Germinal center (tissue), 1 donor: ENCODE measurements around the gene INPP4B.

Experiments used
- DNase-seq: peaks from one replicate; pipeline ENCODE4 v3.0.0; 2012; ENCODE audit warnings: mixed read lengths, low spot score

INPP4B gene

DNA sequence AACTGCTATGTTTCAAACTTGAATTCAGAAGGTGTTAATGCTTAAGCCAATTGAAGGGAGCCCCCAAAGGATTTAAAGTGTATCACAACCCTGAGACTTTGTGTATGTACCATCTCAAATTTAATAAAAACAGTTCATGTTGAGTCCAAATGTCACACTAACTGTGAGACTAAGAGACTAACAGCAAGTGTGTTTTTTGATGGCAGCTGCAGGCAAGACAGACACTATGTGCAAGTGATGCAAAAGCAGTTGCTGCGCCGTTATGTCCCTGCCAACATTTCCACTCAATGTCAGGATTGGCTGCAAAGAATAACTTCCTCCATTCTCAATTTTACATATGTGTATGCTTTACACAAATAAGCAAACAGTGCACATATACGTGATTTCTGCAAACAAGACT lies 615.1 kb downstream of the INPP4B start:
- DNase-seq: no peak

DNA sequence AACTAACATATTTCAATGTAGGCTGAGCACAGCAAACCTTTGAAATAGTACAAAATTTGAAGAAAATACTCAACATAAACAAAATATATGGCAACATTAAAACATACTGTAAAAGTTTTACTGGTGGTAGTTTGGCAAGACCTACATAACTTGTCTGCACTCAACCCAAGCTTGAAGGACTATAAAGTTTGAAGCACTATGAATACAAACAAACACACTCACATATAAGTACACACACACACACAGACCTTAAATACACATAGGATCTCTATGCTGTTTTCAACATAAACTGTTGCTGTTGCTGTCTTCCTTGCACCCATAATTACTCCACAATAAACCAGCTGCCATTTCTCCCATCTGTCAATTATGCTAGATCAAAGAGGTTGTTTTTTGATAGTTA lies 620.1 kb downstream of the INPP4B start:
- no peak for DNase-seq

DNA sequence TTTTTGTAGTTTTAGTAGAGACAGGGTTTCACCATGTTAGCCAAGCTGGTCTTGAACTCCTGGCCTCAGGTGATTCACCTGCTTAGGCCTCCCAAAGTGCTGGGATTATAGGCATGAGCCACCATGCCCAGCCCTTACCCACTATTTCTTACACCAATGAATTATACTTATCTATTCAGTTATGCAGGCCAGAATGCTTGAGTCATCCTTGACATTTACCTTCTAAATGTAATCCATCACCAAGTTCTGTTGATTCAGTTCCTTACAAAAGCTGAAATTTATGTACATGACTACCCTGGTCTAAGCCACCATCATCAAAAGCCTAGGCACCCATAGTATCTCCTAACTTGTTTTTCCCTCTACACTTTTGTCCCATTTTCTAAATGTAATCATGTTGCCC lies 624.0 kb downstream of the INPP4B start:
- no peak for DNase-seq

DNA sequence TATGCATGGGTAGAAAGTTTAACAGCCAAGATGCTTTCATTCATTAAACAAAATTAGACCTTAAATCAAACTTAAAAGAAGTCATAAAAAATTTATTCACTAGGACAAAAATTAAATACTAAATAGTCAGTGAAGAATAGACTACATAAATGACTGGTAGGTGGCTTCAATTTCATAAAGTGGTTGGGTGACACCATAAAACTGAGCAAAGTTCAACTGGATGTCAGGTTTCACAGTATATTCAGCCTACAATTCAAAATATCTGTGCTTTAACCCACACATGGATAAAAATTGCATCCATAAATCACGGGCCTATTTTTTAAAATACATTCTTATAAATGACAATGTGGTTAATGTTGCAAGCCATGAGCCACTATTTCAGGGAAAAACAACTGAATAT lies 627.4 kb downstream of the INPP4B start:
- no peak for DNase-seq

DNA sequence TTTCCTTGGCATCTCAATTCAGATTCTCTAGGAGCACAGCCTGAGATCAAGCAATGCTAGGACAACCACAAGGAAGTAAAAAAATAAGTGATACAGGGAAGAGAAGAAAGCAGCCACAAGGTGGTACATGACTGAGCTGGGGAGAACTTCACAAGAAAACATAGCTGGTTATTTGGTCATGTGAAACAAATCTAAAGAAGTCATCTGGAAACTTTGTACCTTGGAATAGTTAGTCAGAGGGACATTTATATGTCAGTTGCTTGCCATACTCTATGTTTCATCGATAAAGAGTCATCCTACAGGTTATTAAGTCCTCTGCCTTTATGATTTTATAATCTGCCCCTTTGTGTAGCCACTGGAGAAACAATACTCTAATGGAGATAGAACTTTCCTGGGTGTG lies 634.7 kb downstream of the INPP4B start:
- DNase-seq: no peak

DNA sequence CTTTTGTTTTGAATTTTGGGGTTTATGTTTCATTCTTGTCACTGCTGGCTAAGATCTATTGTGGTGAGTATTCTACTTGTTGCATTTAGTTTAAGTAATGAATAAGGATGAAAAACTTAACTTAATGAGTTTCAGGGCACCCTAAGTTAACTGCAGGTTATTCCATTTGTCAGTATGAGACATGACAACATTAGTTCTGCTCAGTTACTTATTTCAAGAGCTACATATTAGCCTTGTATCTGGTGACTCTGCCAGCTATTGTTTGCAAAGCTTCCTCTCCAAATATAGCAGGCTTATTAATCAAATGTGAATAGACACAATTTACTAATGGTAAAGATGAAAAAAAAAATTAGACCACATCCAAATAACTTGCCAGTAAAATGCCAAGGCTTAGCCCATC lies 642.6 kb downstream of the INPP4B start:
- DNase-seq: no peak

DNA sequence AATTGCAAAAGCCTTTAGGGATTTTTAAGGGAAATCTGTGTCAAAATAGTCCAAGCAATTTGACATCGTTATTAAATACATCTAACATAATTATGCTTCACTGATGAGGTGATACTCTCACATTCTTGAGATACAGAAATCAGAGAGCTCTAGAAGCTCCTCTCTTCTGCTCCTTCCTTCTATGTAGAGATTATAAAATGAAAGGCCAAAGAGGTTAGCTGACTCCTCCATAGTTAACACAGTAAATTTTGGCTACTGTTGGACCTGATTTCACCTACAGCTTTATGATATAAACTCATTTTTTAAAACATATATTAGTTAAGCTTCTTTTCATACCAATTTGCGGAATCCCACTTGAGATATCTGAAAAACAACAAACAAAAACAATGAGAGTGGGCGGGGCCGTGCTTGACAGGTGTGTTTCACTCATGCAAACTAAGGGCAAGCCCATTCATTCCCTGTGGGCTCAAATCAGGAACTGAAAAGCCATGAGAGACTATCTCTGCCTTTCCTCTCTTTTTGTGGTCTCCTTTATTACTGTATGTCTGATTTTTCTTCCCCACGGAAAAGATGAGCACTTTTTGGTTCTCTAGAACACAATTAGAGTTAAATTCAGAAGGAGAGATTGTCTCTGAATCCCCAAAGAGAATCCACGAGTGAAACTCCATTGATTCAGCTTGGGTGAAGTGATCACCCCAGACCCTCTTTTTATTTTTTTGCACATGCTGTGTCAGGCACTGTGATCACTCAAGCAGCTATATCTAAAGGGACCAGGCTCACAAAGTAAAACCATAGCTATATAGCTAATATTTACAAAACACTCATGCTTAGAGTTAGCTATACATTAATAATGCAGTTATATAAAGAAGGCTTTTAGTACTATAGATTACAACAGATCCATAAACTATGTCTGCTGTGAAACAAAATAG lies 643.4 kb downstream of the INPP4B start:
- DNase-seq: no peak

DNA sequence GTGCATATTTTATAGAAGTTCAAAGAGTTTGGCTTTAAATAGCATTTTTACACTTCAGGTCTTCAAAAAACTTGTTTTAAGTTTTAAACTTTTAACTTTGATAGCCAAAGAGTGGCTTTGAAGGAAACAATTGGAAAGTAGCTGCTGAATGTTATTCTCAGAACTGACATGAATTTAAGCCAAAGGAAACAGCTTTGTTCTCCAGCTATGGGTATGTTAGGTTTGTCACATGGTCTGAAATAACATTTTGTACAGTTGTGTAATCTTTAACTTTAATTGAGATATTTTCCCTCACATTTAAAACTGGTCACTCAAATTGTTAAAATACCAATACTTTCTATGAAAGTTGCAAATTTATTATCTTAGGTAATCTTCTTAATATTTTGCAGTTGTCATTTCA lies 645.1 kb downstream of the INPP4B start:
- no peak for DNase-seq

DNA sequence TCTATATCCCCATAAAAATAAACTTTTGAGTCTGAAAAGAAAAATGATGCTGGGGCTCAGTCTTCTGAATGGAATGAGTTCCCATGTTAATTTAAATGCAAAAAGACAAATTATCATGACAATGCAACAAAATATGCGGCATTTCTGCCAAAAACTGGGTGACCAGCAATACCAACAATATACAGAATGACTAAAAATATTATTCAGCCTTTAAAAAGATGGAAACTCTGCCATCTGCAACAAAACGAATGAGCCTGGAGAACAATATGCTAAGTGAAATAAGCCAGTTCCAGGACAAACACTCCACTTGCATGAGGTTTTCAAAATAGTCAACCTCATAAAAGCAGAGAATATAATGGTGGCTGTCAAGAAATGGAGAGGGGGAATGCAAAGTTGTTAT lies 651.2 kb downstream of the INPP4B start:
- no peak for DNase-seq

DNA sequence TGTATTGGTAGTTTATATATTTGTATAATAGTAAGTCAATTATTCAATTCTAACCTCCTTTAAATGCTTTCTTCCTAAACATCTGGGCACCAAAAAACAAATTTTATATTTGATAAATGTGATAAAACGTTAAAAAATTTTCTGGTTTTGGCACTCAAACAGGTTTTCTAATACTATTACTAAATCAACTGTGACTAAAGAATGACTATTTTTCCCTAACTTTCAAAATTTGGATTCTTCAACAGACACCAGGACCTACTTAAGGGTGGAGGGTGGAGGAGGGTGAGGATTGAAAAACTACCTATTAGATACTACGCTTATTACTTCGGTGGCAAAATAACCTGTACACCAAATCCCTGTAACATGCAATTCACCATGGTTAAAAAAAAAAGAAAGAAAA lies 654.2 kb downstream of the INPP4B start:
- no peak for DNase-seq

DNA sequence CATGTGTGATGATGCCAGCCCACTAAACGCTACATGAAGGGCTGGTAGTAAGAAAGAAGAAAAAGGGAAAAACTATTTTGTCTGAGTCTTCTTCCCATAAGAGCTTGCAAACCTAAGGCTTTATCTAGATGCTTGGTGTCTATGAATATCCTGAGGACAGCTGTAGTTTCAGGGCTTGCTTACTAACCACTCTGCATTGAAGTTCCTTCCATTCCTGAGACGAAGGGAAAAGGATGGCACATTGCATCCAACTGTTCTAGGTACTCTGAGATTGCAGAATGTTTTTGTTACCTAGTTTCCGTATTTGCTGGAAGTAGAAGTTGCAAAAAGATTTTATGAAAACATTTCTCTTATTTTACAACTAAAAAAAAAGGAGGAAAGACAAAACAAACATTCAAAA lies 665.1 kb downstream of the INPP4B start:
- no peak for DNase-seq

DNA sequence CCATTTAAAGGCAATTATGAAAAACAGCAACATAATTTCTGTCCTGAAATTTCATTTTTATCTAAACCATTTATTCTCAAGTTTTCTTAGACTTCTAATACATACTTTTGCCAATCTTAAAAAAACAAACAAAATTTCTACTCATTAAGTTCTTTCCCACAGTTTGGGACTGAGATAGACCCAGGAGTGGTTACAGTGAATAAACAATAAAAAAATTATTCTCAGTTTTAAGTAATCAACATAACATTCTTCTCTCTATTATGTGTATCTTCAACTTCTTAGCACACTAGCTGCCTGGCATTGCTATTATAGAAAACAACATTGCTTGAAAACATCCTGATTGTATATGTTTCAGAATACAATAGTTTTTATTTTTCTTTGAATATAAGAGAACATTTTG lies 676.9 kb downstream of the INPP4B start:
- DNase-seq: no peak

DNA sequence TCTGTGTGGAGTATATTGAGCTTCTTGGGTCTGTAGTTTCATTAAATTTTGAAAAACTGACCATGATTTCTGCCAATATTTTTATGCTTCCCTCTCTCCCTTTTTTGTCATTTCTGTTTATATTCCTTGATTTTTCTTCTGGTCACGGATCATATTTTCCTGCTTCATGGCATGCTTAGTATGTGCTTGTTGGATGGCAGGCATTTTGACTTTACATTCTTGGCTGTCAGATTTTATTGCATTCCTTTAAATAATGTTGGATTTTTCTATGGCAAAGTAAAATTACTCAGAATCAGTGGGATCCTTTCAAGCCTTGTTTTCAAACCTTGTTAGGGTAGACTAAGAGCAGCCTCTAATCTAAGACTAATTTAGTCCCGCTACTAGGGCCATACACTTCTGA lies 677.9 kb downstream of the INPP4B start:
- no peak for DNase-seq

DNA sequence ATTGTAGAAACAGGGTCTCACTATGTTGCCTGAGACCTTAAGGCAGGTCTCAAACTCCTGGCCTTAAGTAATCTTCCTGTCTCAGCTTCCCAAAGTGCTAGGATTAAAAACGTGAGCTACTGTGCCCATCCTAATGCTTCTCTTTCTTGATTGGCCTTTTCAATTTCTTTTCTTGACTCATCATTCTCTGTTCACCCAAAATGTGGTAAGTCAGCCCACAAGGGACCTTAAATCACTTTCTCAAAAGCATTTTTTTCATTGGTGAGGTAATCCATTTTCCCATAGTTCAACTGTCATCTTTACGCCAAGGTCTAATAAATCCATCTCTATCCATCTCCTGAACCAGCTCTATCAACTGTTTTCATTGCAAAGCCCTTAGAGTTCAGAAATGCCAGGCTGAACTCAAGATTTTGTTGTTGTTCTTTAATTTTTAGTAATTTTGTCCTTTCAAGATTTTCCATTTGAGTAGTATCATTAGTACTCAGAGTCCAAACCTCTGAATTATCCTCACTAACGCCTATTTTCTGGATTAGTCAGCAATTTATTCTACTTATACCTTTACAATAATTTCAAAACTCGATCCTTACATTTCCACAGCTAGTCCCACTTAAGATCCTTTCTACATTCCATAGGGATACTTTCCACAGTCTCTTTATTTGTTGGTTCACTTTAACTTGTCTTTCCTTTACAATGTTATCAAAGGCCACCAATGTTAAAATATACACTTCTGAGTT lies 681.2 kb downstream of the INPP4B start:
- DNase-seq: no peak

DNA sequence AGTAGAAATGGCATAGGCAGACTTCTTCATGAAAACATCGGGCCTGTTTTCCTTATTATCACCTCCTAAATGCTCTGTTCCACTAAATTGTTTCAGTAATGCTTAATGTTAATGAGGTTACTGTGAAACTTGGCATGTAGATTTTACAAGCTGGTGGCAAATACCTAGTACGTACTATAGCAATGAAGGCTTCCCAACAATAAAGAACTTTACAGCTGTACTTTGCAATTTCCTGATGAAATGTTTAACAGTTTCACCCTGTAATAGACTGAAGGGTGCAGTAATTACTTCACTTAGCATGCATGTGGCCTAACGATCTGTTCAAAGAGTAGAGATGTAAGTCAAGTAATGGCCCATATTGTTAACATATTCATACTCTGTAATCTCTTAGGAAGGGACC lies 685.0 kb downstream of the INPP4B start:
- DNase-seq: no peak

DNA sequence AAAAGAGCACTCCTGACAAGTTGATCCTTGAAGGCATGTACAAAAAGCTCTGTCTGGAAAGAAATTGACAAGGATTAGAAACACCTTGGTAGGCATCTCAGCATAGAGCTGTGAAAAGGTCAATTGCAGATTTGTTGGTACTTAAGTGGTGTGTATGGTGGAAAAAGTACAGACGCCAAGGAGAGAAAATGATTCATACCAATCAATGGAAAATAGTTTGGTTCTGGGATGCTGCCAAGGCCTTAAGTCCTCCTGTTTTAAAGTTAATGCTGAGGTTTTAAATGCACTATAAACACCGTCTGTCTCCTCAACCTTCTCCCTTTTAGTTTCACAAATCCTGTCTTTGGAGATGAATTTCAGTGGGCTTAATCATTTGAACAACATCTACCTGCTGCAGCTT lies 685.6 kb downstream of the INPP4B start:
- no peak for DNase-seq

DNA sequence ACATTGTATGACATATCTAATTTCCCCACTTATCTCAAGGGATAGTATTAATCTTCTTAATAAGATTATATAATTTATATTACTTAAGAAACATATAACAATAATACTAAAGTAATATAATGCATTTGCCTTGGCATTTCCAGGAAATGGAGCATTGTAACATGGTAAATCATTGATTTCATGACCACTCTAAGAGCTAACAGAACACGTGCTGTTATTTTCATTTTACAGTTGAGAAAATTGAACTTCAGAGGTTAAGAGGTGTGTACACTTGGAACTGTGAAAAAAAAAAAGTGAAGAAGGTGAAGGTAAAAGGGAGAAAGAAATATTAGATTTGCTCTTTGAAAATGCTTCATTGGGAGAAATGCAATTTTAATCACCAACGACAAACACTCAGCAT lies 687.1 kb downstream of the INPP4B start:
- DNase-seq: no peak

DNA sequence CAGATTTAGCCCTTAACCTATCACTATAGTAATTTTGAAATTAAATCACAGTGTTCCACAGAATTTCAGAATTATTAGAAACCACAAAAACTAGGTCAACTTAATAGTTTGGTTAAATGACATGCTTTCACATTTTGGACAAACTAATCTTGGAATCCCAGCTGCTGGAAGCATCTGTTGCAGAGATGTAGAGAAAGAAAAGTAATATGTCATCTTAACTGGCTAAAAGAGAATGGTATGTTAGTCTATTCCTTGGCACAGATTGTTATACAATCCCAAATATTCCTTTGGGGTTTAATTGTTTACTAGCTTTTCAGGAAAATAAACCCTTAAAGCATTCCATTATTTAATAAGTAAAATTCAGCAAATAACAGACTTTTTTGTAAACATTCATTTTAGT lies 689.8 kb downstream of the INPP4B start:
- no peak for DNase-seq

DNA sequence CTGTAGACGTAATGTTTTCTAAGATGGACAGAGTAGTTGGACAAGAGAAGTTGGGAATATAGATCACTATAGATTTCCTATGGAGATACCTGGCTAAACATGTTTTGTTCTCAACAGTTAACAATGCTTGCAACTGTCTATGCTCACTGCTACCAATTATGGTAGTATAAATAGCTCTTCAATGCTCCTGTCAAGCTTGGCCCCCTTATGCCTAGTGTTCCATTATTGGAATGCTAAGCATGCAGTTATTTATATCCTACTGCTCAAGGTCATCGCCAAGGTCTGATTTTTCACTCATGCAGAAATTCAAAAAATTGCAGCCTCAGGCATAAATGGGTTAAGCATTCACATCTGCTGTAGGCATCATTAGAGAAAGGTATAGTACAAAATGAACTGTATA lies 690.8 kb downstream of the INPP4B start:
- no peak for DNase-seq

DNA sequence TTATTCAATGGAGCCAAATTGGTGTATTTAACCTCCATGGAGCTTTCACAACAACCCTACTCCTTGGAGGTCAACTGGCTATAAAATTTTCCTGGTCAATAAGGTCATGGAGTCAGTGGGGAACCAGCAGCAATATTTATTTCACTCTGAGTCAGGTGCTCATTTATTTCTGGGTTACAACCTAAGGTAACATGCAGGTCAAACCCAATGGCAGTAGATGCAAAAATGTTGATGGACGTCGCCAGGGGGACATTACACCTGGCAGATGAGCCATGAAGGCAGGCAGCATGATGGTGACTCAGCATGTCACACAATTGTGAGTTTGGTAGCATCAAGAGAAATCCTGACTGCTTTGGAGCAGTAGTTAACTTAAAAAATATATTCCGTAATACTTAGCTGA lies 695.6 kb downstream of the INPP4B start:
- DNase-seq: no peak

DNA sequence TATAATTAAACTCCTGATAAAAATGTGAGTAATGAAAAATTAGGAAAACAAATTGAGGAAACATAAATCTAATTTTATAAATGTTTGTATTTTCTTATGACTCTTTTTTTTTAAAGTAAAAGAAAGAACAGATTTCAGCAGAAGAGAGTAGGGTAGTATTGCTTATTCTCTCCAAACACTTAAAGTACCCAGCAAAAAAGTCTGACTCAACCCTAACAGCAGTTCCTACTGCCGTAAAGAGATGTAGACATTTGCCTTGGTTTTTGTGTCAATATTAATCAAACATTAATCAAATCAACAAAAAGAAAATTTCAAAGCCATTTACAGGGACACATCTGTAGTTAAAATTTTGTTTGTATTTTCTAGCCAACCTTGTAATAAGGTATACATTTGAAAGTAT lies 701.3 kb downstream of the INPP4B start:
- no peak for DNase-seq

DNA sequence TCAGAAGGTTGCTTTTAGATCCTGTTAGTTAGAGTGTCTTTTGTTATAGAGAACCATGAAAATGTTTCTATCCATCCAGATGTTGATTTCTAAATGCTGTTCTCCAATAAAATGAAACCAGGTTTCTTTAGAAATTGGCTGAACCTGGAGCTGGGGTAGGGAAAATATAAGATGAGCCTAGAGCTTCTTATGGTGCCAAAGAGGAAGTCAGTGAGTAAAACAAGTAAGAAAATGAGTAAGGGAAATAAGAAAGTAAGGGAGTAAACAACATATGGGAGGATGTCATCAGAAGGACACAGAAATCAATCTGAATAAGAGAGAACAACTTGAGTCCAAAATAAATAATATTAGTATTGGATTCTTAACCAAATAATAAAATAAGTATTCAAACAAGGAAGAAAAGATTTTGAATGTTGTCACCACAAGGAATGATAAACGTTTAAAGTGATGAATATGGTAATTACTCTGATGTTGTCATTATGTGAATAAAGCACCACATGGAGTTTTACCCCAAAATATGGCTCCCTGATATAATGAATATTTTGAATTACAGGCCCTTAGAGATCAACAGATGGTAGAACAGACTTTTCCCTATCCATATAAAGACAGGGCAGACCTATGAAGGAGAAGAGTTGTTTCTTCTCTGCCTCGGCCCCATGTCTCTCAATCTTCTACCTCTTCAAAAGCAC lies 703.6 kb downstream of the INPP4B start:
- DNase-seq: no peak

DNA sequence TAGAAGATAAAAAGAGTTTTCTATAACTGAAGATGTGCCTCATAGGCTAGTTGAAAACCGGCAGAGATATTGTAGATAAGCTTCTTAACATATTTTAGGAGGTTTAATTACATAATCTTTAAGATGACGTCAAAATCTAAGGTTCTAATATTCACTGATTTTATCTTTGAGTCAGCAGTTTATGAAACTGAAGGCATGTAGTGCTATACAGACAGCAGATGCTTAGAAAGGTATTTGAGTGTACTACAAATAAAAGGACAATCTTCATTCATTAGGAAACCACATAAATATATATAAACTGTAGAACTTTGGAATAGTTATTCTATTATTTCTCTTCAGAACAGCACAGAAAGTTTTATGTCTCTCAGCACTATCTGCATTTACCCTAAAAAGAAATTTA lies 704.9 kb downstream of the INPP4B start:
- DNase-seq: no peak
